Measurements from ENCODE around the gene TBC1D4.

TBC1D4 gene

GRCh38 chr13:75482070-75482819 lies at the start of gene TBC1D4:
Gene TBC1D4, minus strand, starts transcription at chr13:75482169. Its CDS starts 402 bp downstream, at chr13:75481767.
- peak; percentile 77 for DNase-seq

GRCh38 chr13:75530549-75530961 lies 48.6 kb upstream of the TBC1D4 start:
- no peak for DNase-seq

GRCh38 chr13:75521956-75522355 lies 40.0 kb upstream of the TBC1D4 start:
- no peak for DNase-seq

GRCh38 chr13:75518439-75519088 lies 36.6 kb upstream of the TBC1D4 start:
- no peak for DNase-seq

DNA sequence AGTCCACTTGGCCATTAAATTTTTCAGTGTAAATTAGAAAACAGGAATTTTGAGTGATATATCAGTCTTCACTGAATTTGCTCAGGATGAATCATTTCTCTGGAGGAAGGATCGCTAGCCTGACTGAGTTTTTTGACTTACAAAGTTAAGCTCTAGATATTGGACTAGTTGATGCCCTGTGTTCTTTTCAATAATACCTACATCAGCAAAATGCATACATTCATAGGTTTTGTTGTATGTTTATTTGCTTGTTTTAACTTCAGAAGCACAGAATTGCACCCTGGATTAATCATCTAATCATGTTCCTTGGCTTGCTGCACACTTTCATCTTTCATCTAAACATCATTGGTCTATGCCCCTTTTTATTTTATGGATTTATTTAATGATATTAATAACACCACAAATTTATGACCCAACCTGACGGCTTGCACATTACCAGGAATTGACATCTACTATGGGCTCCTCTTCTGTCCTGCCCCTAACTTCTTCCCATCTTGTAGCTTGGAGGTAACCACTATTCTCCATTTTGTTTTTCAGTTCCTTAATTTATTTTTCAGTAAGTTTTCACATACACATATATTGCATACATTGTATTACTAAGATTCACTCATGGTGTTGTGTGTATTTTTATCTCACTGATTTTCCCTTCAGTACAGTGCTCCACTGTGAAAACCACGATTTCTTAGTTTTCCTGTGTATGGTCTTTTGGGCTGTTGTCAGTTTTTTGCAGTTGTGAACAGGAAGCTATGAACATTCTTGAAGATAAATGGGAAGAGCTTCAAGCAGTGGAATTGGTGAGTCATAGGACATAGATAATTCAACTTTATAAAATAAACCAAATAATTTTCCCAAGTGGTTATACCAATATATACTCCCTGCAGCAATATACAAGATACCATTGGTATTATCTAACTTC lies 32.4 kb upstream of the TBC1D4 start:
- DNase-seq = no peak

DNA sequence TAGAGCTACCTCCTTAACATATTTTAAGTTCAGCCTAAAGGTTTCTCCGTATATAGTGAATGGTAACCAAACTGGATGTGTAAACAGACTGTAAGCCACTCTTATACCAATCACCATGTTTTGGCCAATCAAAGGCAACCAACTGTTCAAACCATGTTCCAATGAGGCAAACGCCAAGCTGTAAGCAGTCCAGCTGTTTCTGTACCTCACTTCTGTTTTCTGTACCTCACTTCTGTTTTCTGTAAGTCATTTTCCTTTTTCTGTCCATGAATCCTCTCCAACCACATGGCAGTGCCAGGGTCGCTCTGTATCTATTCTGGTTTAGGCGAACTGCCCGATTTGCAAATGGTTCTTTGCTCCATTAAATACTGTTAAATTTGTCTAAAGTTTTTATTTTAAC lies 31.3 kb upstream of the TBC1D4 start:
- no peak for DNase-seq

DNA sequence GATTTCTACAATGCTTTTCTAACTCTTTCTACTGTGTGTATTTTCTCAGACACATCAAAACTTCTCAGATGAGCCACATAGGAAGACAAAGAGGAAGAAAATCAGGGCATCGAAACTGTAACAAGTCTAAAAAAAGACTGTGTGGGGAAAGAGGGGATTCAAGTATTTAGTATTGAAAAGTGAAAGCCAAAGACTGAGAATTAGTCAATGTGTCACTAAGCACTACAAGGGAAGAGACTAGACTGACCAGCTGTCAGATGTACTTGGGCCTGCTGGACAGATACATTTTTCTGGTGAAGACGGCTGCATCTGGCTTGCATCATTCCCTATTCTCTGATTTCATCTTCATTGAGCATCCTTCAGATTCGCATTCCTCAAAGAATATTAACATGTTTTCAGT lies 30.3 kb upstream of the TBC1D4 start:
- no peak for DNase-seq

- no peak for DNase-seq
These were observed 29.2 kb upstream of the TBC1D4 start for GRCh38 chr13:75511051-75511625.

DNA sequence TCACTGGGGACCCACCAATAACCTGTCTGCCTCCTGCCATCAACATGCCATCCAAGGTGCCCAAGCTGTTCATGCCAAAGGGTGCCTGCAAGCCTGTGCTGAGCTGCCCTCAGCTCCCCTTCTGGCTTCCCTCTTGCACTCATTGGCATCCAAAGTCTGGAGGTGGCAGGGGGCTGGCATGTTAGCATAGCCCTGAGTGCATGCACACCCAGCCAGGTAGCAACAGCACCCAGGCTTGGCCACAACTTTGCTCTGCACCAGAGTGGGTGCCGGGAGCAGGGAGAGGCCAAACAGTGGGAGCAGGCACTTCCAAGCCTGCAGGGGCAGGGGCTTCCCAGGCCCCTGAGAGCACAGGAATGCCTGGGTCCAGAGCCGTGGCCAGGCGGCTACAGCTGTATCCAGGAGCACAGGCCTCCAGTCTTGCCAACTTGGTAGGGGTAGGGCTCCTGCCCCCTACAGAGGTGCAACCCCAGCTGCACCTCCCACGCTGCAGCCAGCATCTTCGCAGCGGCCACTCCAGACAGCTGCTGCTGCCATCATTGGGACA lies 26.1 kb upstream of the TBC1D4 start:
- no peak for DNase-seq

DNA sequence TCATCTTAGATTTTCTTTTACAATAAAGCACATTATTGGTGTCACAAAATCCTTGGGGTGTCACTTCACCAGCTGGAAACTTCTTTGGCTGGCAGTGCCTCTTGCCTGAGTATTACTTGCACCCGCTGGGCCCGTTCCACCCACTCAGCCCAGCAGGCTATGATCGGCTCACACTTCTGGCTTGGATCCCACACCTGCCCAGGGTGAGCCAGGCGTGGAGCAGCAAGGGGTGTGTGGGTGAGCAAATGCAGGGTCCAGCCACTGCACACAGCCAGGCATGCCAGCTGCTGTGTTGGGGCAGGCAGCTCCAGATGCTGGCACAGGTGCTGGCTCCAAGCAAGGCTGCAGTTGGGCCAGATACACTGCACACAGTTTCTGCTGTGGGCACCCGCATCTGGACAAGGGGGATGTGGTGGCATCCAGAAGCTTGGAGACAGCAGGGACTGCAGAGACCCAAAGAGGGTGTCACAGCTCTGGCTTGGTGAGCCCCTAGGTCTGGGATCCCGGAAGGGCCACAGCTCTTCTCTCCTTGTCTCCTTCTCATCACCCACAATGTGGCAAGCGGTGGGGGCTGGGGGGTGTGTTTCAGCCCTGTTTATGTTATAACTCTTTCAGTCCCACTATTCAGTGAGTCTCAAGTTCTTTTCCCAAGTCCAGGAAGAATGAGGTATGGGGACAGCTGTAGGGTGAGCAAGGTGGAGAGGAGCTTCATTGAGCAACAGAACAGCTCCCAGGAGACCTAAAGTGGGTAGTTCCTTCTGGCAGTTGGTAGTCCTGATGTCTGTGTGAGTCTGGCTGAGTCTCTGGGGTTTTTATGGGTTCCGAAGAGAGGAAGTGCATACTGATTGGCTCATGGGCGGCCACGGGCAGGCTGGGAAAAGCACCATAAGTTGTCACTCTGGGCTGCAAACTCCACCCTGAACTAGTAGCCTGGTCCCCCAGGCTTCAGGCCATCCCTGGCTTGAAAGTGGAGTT lies 25.3 kb upstream of the TBC1D4 start:
- DNase-seq = no peak

GRCh38 chr13:75506018-75506417 lies 24.0 kb upstream of the TBC1D4 start:
- DNase-seq = no peak

DNA sequence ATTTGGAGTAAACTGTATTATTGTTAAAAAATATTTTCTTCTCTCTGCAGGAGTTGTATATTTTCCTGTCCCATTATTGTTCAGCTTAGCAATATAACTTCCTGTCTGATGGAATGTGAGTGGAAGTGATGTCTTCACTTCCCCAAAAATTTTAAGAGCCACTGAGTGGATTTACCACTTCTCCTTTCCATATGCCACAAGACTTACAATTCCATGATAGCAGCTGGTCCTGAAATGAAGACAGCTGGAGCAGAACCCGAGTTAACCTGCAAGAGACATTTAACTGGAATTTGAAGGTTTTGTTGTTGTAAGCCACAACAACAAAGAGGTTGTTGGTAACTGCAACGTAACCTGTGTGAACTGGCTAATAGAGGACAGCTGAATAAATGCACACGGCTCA lies 23.4 kb upstream of the TBC1D4 start:
- DNase-seq = no peak

- DNase-seq = no peak
These were observed 14.0 kb upstream of the TBC1D4 start for GRCh38 chr13:75495938-75496337.

DNA sequence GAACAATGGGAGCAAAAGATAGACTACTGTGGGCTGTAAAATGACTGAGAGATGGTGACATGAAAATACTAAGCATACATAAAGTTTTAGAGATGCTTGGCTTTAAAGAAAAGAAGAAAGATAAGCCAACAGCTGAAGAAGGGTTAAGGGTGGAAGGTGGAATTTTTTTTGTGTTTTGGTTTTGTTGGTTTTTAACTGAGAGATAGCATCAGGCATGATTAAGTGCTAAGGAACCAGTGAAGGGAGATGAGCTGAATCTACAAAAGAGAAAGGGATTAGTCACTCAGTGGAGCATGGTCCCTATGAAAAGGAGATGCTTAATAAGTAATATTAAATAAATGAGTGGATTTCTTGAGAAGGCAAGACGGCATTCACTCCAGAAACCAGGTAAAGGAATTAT lies 12.5 kb upstream of the TBC1D4 start:
- DNase-seq = no peak

- DNase-seq = no peak
These were observed 11.2 kb upstream of the TBC1D4 start for GRCh38 chr13:75493156-75493555.

DNA sequence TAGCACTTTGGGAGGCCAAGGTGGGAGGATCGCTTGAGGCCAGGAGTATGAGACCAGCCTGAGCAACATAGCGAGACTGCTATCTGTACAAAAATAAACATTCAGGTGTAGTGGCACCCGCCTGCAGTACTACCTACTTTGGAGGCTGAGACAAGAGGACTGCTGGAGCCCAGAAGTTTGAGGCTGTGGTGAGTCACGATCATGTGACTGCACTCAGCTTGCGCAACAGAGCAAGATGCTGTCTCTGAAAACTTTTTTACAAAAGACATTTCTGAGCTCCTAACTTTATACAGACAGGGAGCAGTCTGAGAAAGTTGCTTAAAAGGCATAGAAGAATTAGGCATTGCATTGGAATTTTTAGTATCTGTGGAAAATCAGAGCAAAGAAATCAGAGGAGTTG lies 10.4 kb upstream of the TBC1D4 start:
- DNase-seq = no peak

DNA sequence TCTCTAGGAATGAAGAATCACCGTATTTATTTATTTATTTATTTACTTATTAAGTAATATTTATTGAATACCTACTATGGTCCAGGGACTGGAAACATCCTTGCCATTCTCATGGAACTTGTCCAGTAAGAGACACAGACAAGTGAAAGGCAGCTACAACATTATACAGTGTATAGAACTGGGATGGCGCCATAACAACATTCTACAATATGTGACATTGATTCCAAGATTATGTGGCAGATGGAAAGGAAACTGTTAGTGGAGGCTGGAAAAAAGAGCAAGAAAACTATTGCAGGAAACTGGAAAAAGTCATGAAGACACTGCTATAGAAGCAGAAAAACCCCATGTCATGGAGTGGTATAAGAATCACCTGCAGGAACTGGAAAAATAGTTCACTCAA lies 9.4 kb upstream of the TBC1D4 start:
- DNase-seq = no peak

DNA sequence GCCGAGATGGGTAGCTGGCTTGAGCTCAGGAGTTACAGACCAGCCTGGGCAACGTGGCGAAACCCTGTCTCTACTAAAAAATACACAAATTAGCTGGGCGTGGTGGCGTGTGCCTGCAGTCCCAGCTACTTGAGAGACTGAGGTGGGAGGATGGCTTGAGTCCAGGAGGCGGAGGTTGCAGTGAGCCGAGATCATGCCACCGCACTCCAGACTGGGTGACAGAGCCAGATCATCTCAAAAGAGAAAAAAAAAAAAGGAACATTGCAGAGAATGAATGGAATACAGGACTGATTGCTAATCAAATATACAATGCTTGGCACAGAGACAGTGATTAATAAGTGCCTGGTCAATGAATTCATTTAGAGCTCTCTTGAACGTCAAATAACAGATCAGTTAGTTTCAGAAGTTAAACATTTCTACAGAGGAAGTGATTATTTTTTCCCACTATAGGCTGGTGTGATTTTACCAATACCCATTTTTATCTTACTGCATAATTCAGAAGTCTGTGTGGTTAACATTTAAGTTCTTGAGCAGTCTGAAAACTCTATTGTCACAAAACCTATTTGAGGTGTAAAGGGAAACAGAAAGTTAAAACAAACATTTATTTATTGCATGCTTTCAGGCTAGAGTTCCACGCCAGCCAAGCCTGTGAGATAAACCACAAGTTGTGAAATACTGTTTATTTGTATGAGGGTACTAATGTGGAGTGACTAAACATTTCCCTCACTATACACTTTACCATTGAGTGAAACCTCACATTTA lies 7.7 kb upstream of the TBC1D4 start:
- no peak for DNase-seq

DNA sequence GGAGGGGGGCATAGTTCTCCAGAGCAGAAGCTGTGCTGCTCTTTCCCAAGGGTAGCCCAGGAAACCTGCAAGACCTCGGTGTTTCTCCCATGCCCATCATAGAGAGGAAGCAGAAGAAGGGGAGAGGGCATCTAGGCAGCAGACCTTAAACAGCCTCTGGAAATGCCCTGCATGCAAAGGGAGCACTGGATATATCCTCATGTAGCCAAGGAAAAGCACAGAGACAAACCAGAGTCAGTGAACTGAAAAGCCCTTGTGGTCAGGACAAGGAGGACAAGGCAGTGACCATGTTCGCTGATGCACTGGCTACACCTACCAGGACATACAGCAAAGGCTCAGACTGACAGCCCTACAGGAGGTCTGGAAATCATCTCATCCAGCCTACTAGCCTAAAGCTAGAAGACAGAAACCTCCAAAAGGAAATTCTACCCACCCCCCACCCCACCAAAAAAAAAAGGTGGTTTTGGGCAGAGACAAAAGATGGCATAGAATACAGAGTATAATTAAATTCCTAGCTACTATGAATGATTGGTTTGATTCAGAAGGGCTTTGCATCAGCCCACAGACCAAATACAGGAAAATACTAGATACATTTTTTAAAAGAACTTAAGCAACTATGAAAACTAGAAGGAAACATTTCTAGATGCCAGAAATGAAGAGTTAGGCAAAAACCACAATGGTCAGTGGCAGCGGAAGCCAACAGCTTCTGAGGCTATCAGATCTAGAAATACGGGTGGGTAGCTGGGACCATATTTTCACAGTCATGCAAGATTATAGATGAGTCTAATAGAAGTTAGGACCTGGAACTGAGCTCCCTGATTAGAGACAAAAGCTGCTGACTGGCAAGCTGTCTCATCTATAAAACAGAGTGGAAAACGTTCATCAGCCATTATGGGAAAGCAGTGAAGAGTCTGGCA lies 4.4 kb upstream of the TBC1D4 start:
- DNase-seq = no peak
